Anterior cingulate cortex (tissue), 58 donors: ENCODE results near the gene ZNF597.
"Not testable (repeated sequence)": the region's sequence is repeated elsewhere in the genome, so short reads cannot be mapped to it uniquely, and the experiment has no call there.

Source experiments
- DNase-seq, 58 donors: peaks; one replicate each; lab custom pipeline; 2025; lab: John Stamatoyannopoulos, UW

Gene ZNF597

GRCh38 chr16:3478242-3478925 lies 35.1 kb upstream of the ZNF597 start:
- no peak for DNase-seq

GRCh38 chr16:3476409-3476808 lies 33.1 kb upstream of the ZNF597 start:
- no peak for DNase-seq

GRCh38 chr16:3475604-3476375 lies 32.5 kb upstream of the ZNF597 start:
- DNase-seq = no peak

GRCh38 chr16:3474870-3475269 lies 31.6 kb upstream of the ZNF597 start:
- DNase-seq = not testable (repeated sequence)

GRCh38 chr16:3474136-3474779 lies 31.0 kb upstream of the ZNF597 start:
- no peak for DNase-seq

- DNase-seq = not testable (repeated sequence)
Observed at GRCh38 chr16:3473596-3473943, 30.3 kb upstream of the ZNF597 start.

- no peak for DNase-seq
Observed at GRCh38 chr16:3472878-3473595, 29.7 kb upstream of the ZNF597 start.

GRCh38 chr16:3471518-3472176 lies 28.3 kb upstream of the ZNF597 start:
- no peak for DNase-seq

GRCh38 chr16:3470723-3471122 lies 27.4 kb upstream of the ZNF597 start:
- DNase-seq = no peak

- DNase-seq = no peak
Observed at GRCh38 chr16:3469736-3470135, 26.4 kb upstream of the ZNF597 start.

GRCh38 chr16:3468501-3468900 lies 25.2 kb upstream of the ZNF597 start:
- no peak for DNase-seq

- no peak for DNase-seq
Observed at GRCh38 chr16:3467921-3468320, 24.6 kb upstream of the ZNF597 start.

- DNase-seq = no peak
Observed at GRCh38 chr16:3467182-3467581, 23.9 kb upstream of the ZNF597 start.

GRCh38 chr16:3465911-3466584 lies 22.7 kb upstream of the ZNF597 start:
- DNase-seq = peak in 3 of 58 donors; percentile 7 to 57 (median 50)

GRCh38 chr16:3465301-3465700 lies 22.0 kb upstream of the ZNF597 start:
- DNase-seq = no peak

- no peak for DNase-seq
Observed at GRCh38 chr16:3461151-3461550, 17.8 kb upstream of the ZNF597 start.

- DNase-seq = no peak
Observed at GRCh38 chr16:3460585-3460984, 17.3 kb upstream of the ZNF597 start.

GRCh38 chr16:3460121-3460520 lies 16.8 kb upstream of the ZNF597 start:
- no peak for DNase-seq

GRCh38 chr16:3459401-3460090 lies 16.2 kb upstream of the ZNF597 start:
- no peak for DNase-seq
